GM23338 (cell line): ENCODE results near the gene SMOC1. TPM values are rescaled to one million over a fixed set of nuclear protein-coding genes. Genes with fewer than 3 reads are reported as not detected.

Experiments
- ATAC-seq: fragments of 200-7000 bp; cut with Tn5 transposase; 3 replicates; pipeline ENCODE4 v1.9.1; 2020
- DNase-seq: peaks from one replicate; pipeline ENCODE4 v3.0.0-alpha.2; 2015; ENCODE audit warnings: low spot score
- H2AFZ ChIP-seq: fragments of 200-600 bp; sonication (generic); 2 replicates; pipeline ENCODE4 v1.8.0; 2016; ENCODE audit warnings: antibody characterized with exemption, mild to moderate bottlenecking, moderate library complexity
- H3F3A ChIP-seq: fragments of 200-600 bp; sonication (generic); replicated peaks from 2 replicates; pipeline ENCODE4 v1.8.0; 2017; ENCODE audit warnings: antibody characterized with exemption, mixed run types, low read depth
- H3K27ac ChIP-seq: fragments of 200-600 bp; sonication (generic); 2 replicates; pipeline ENCODE4 v1.6.1; 2016; ENCODE audit warnings: low read depth
- H3K27me3 ChIP-seq: fragments of 200-600 bp; sonication (generic); 2 replicates; pipeline ENCODE4 v1.8.0; 2016; ENCODE audit warnings: mild to moderate bottlenecking, mixed run types, moderate library complexity; ENCODE audit not compliant: insufficient read depth
- H3K36me3 ChIP-seq: fragments of 200-600 bp; sonication (generic); 2 replicates; pipeline ENCODE4 v1.8.0; 2016; ENCODE audit warnings: mild to moderate bottlenecking; ENCODE audit not compliant: insufficient read depth
- H3K4me1 ChIP-seq: fragments of 200-600 bp; sonication (generic); 2 replicates; pipeline ENCODE4 v1.8.0; 2016; ENCODE audit warnings: mild to moderate bottlenecking, moderate library complexity; ENCODE audit not compliant: insufficient read depth
- H3K4me2 ChIP-seq: fragments of 200-600 bp; sonication (generic); 2 replicates; pipeline ENCODE4 v1.7.1; 2017; ENCODE audit warnings: mixed run types
- H3K4me3 ChIP-seq: fragments of 200-600 bp; sonication (generic); 2 replicates; pipeline ENCODE4 v1.6.1; 2016; ENCODE audit warnings: mixed run types
- H3K79me2 ChIP-seq: fragments of 200-600 bp; sonication (generic); replicated peaks from 2 replicates; pipeline ENCODE4 v1.8.0; 2017; ENCODE audit warnings: mild to moderate bottlenecking; ENCODE audit not compliant: insufficient read depth
- H3K9me2 ChIP-seq: fragments of 200-600 bp; sonication (generic); 2 replicates; pipeline ENCODE4 v1.8.0; 2017; ENCODE audit not compliant: insufficient read depth
- H4K20me1 ChIP-seq: fragments of 200-600 bp; sonication (generic); replicated peaks from 2 replicates; pipeline ENCODE4 v1.8.0; 2017; ENCODE audit warnings: mild to moderate bottlenecking; ENCODE audit not compliant: insufficient read depth
- H3K27ac Mint-ChIP-seq: 2 replicates; pipeline ENCODE4 v1.8.0; 2020; ENCODE audit warnings: inconsistent platforms, mild to moderate bottlenecking, moderate library complexity, mixed read lengths
- H3K27me3 Mint-ChIP-seq: 3 replicates; pipeline ENCODE4 v1.8.0; 2022; ENCODE audit warnings: low read depth, mild to moderate bottlenecking, moderate library complexity, mixed read lengths, inconsistent platforms; ENCODE audit not compliant: insufficient read depth, poor library complexity
- H3K36me3 Mint-ChIP-seq: 3 replicates; pipeline ENCODE4 v1.8.0; 2021; ENCODE audit warnings: low read depth, mild to moderate bottlenecking, inconsistent platforms, moderate library complexity, mixed read lengths
- H3K4me1 Mint-ChIP-seq: 3 replicates; pipeline ENCODE4 v1.8.0; 2020; ENCODE audit warnings: mild to moderate bottlenecking, inconsistent platforms, mixed read lengths
- H3K4me3 Mint-ChIP-seq: 3 replicates; pipeline ENCODE4 v1.8.0; 2021; ENCODE audit warnings: moderate library complexity, mild to moderate bottlenecking, inconsistent platforms, mixed read lengths
- H3K9me3 Mint-ChIP-seq: 3 replicates; pipeline ENCODE4 v1.8.0; 2020; ENCODE audit warnings: moderate library complexity, mild to moderate bottlenecking, inconsistent platforms, mixed read lengths
- CREB1 ChIP-seq: fragments of 250-450 bp; sonication (Bioruptor Pico); IDR thresholded peaks from 2 replicates; pipeline ENCODE4 v1.5.0; 2020; ENCODE audit warnings: low read depth, mild to moderate bottlenecking, moderate library complexity
- ETS1 ChIP-seq: IDR thresholded peaks from 2 replicates; pipeline ENCODE4 v1.6.1; 2016; ENCODE audit warnings: antibody characterized with exemption
- EZH2 ChIP-seq: fragments of 200-600 bp; sonication (generic); IDR thresholded peaks from one replicate; pipeline ENCODE4 v1.8.0; 2017; ENCODE audit warnings: antibody characterized with exemption, mild to moderate bottlenecking, low read depth; ENCODE audit not compliant: unreplicated experiment
- JUNB ChIP-seq: IDR thresholded peaks from one replicate; pipeline ENCODE4 v1.6.1; 2016; ENCODE audit warnings: antibody characterized with exemption; ENCODE audit not compliant: unreplicated experiment
- NANOG ChIP-seq: IDR thresholded peaks from 2 replicates; pipeline ENCODE4 v1.6.1; 2016; ENCODE audit warnings: antibody characterized with exemption, borderline replicate concordance
- REST ChIP-seq: IDR thresholded peaks from one replicate; pipeline ENCODE4 v1.6.1; 2018; ENCODE audit warnings: antibody characterized with exemption; ENCODE audit not compliant: unreplicated experiment
- STAT1 ChIP-seq: IDR thresholded peaks from one replicate; pipeline ENCODE4 v1.6.1; 2016; ENCODE audit warnings: antibody characterized with exemption; ENCODE audit not compliant: unreplicated experiment
- ZNF462 ChIP-seq: fragments of 250-450 bp; sonication (Bioruptor Pico); IDR thresholded peaks from 2 replicates; pipeline ENCODE4 v1.5.0; 2020; ENCODE audit warnings: mild to moderate bottlenecking, moderate library complexity
- polyA plus RNA-seq: library from polyadenylated mRNA; unstranded; fragments of >200 nt; fragmentation: Nextera tagmentation; extraction: Ambion mirVana; gene quantifications from 2 replicates; pipeline ENCODE4 v1.2.1, GENCODE V29; 2016
- total RNA-seq: library from RNA; depleted of rRNA; stranded (reverse); fragments of >200 nt; shearing (Covaris generic); gene quantifications from 2 replicates; pipeline ENCODE4 v1.2.3, GENCODE V29; 2014
- TF ChIP-seq, protein P1 (sequence below), 2 experiments: fragments of 200-600 bp in 1 of 2; sonication (generic) in 1 of 2; conservative IDR thresholded peaks; 2 replicates each; pipeline versions ENCODE4 v1.5.1 to v1.6.1; 2016 to 2017; ENCODE audit warnings: antibody characterized with exemption in 2 of 2, low read depth in 2 of 2, mild to moderate bottlenecking in 2 of 2, moderate library complexity in 1 of 2

SMOC1 gene
- total and polyA plus RNA-seq, 2 experiments from 2014 or later = 0.79 to 1.6 TPM

DNA sequence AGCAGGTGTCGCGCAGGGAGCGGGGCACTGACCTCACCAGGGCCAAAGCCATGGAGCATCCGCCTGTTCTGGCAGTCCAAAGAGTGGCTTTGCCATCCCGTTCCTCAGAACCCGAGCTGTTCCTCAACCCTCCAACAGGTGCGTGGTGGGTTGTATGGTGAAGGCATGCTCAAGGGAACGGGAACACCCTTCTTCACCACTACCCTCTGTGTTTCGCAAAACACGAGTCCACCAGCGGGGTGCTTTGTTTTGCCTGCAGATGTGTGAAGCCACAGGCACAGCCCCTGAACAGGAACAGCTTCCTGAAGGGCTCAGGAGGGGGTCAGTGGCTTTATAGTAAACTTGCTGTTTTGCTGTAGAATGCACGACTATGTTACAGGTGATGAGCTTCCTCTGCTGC is 52.7 kb downstream of the SMOC1 start:
- H3K36me3 Mint-ChIP-seq = no peaks in the 10 kb centered on the region; the same call in 2 of the 3 replicates
- Histone ChIP-seq H3K36me3 (no peaks in the 10 kb centered on the region), H3K27ac (no peak overlapping the region), H3K27me3 (no peaks in the 10 kb centered on the region), H3F3A (no peaks in the 10 kb centered on the region), H3K4me3 (no peak overlapping the region), H3K79me2 (no peaks in the 10 kb centered on the region), H2AFZ (peak overlapping the region; percentile 69; the same call in 1 of the 2 replicates), H3K9me2 (no peaks in the 10 kb centered on the region), H3K4me2 (no peak overlapping the region), H4K20me1 (no peaks in the 10 kb centered on the region), H3K4me1 (no peaks in the 10 kb centered on the region)
- peaks cover 8% of the 10 kb centered on the region; the same call in 2 of the 3 replicates for H3K4me1 Mint-ChIP-seq
- ATAC-seq = peak; percentile 28
- H3K4me3 Mint-ChIP-seq = no peak overlapping the region
- no peaks in the 10 kb centered on the region for H3K9me3 Mint-ChIP-seq
- H3K27ac Mint-ChIP-seq = no peak overlapping the region
- peaks cover 11% of the 10 kb centered on the region for H3K27me3 Mint-ChIP-seq
- no peak for DNase-seq
- no peak for TF ChIP-seq STAT1
- no peak for TF ChIP-seq EZH2
- no peak for TF ChIP-seq ETS1
- no peak for TF ChIP-seq NANOG

GRCh38 chr14:69932391-69932790 is 53.2 kb downstream of the SMOC1 start:
- H3K4me3 Mint-ChIP-seq = no peak overlapping the region
- H3K4me3 ChIP-seq = no peak overlapping the region
- TF ChIP-seq STAT1 (no peak), JUNB (no peak), CREB1 (CRISPR knock-in tag) (no peak), REST (no peak), ZNF462 (CRISPR knock-in tag) (no peak), EZH2 (no peak)
- TF ChIP-seq, protein P1, sequence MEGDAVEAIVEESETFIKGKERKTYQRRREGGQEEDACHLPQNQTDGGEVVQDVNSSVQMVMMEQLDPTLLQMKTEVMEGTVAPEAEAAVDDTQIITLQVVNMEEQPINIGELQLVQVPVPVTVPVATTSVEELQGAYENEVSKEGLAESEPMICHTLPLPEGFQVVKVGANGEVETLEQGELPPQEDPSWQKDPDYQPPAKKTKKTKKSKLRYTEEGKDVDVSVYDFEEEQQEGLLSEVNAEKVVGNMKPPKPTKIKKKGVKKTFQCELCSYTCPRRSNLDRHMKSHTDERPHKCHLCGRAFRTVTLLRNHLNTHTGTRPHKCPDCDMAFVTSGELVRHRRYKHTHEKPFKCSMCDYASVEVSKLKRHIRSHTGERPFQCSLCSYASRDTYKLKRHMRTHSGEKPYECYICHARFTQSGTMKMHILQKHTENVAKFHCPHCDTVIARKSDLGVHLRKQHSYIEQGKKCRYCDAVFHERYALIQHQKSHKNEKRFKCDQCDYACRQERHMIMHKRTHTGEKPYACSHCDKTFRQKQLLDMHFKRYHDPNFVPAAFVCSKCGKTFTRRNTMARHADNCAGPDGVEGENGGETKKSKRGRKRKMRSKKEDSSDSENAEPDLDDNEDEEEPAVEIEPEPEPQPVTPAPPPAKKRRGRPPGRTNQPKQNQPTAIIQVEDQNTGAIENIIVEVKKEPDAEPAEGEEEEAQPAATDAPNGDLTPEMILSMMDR (conservative IDR thresholded peaks at IDR 0.05; ENCODE audit: low read depth in 2 of 2) = no peak

More at GRCh38 chr14:69932391-69932790, 53.2 kb downstream of the SMOC1 start:
- H4K20me1 ChIP-seq = no peaks in the 10 kb centered on the region
- ATAC-seq (peak; percentile 46), DNase-seq (peak; percentile 10)
- H2AFZ ChIP-seq = peak overlapping the region; percentile 69; the same call in 1 of the 2 replicates
- no peaks in the 10 kb centered on the region for H3K36me3 Mint-ChIP-seq
- no peaks in the 10 kb centered on the region for H3K4me1 ChIP-seq
- no peaks in the 10 kb centered on the region for H3K9me2 ChIP-seq
- H3K27me3 Mint-ChIP-seq = peaks cover 9% of the 10 kb centered on the region
- H3K9me3 Mint-ChIP-seq = no peaks in the 10 kb centered on the region
- no peaks in the 10 kb centered on the region for H3K27me3 ChIP-seq
- H3F3A ChIP-seq = no peaks in the 10 kb centered on the region
- H3K36me3 ChIP-seq = no peaks in the 10 kb centered on the region
- H3K79me2 ChIP-seq = no peaks in the 10 kb centered on the region
- H3K27ac Mint-ChIP-seq = no peak overlapping the region
- no peak overlapping the region for H3K27ac ChIP-seq
- peaks cover 8% of the 10 kb centered on the region; the same call in 2 of the 3 replicates for H3K4me1 Mint-ChIP-seq
- H3K4me2 ChIP-seq = no peak overlapping the region
